SK-MEL-5 (cell line): Measurements from ENCODE around the gene KLHL2. TPM values are rescaled to one million over a fixed set of nuclear protein-coding genes. Genes with fewer than 3 reads are reported as not detected.
A peak's percentile ranks its signal among the peaks of the same experiment; 100 is the strongest.
"Not testable (repeated sequence)": the region's sequence is repeated elsewhere in the genome, so short reads cannot be mapped to it uniquely, and the experiment has no call there.

Experiments used
- DNase-seq: peaks from one replicate; pipeline ENCODE4 v3.0.0-alpha.2; 2016; ENCODE audit warnings: low read depth, low spot score
- in situ Hi-C: cut with HindIII; loops from 2 replicates; pipeline ENCODE4 v1.10.0; 2016; ENCODE audit warnings: low sequenced_read_pairs, high pct_unique_total_duplicates, low pct_unique_long_range_greater_than_20kb
- total RNA-seq: library from RNA; depleted of rRNA; stranded (reverse); fragments of >200 nt; shearing (Covaris generic); gene quantifications from 2 replicates; pipeline ENCODE4 v1.2.3, GENCODE V29; 2014

The KLHL2 gene
- total RNA-seq, 1 experiment from 2014 or later = 13.8 TPM

DNA sequence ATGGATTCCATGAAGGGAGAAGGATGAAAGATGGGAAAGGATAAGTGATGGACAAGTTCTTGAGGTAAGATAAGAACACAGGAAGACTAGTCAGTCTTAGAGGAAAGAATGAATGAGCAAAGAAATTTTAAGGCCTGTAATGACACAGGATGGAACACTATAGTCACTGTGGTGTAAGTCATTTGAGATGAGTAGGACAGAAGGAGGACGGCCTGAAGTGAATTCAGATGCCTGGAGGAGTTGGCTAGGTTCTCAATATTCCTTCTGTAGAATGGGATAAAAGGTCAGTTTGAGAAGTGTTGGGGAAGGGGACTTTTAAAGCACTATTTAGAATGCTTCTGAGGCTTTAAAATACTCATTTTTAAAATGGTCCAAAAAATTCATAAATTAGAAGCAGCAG, 124.0 kb downstream of the KLHL2 start:
- no peak for DNase-seq
- in situ Hi-C loops = no loop called here

- in situ Hi-C loops = no loop called here
- DNase-seq = no peak
These were observed 124.5 kb downstream of the KLHL2 start for GRCh38 chr4:165331823-165332222.

GRCh38 chr4:165332502-165332901, 125.1 kb downstream of the KLHL2 start:
- in situ Hi-C loops = no loop called here
- DNase-seq = no peak

- in situ Hi-C loops = no loop called here
- DNase-seq = no peak
These were observed 127.9 kb downstream of the KLHL2 start for GRCh38 chr4:165335163-165335703.

- in situ Hi-C loops = no loop called here
- DNase-seq = no peak
These were observed 129.4 kb downstream of the KLHL2 start for GRCh38 chr4:165336743-165337142.

- in situ Hi-C loops = not testable (repeated sequence)
These were observed 135.0 kb downstream of the KLHL2 start for GRCh38 chr4:165342340-165342739.

DNA sequence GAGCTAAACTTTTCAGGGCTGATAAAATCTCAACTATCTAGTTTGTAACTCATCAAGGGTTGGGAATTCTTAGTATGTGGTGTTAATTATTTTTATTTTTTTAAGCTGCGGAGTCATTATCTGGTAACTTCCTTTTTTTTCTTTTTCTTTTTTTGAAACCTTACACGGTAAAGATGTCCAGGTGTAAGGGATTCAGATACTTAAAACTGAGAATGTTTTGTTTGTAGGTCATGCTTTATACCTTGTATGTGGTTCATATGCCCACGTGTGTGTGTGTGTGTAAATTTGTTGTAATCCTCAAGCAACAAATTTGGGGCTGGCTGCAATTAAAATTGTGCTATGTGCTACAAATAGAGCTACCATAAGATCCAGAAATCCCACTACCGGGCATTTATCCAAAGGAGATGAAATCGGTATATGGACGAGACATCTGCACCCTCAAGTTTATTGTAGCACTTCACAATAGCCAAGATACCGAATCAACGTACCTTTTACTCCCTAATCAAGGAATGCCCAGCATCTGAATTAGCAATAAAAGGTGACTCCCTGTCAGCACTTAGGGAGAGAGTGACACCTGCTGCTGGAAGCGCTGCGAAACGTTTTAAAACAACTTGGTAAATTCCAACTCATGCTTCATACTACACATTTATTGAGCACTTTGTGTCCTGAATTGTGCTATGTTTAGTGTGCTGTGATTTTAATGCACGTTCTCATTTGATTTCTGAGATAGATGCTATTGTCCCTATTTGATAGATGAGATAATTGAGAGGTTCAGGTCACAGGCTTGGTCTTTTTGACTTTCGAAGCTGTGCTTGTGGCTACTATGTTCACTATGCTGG, 136.2 kb downstream of the KLHL2 start:
- in situ Hi-C loops = no loop called here
- peak; percentile 40 for DNase-seq

More at GRCh38 chr4:165342340-165342739, 135.0 kb downstream of the KLHL2 start:
- not testable (repeated sequence) for DNase-seq

GRCh38 chr4:165345666-165346417, 138.5 kb downstream of the KLHL2 start:
- peak; percentile 22 for DNase-seq
- in situ Hi-C loops = no loop called here

- in situ Hi-C loops = no loop called here
These were observed 140.5 kb downstream of the KLHL2 start for GRCh38 chr4:165347647-165348569.

GRCh38 chr4:165351359-165352130, 144.2 kb downstream of the KLHL2 start:
- peak; percentile 26 for DNase-seq
- in situ Hi-C loops = no loop called here

More at GRCh38 chr4:165347647-165348569, 140.5 kb downstream of the KLHL2 start:
- DNase-seq = no peak

GRCh38 chr4:165355900-165356300, 148.5 kb downstream of the KLHL2 start:
- in situ Hi-C loops = no loop called here

DNA sequence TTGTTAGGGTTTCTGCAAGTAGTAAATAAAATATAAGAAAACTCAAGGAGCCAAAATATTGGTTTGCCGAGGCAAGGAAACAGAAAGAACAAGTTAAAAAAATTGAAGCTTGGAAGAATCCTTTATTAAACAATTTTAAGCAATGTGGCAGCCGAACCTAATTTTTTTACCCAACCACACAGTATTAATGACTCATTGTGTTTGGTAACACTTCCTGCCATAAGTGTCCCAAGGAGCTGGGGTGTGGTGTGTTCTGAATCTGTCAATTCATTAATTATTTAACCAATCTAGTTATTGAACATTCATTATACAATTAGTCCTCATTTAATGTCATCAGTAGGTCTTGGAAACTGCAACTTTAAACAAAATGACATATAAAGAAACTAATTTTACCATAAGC, 152.1 kb downstream of the KLHL2 start:
- no peak for DNase-seq
- in situ Hi-C loops = no loop called here

More at GRCh38 chr4:165355900-165356300, 148.5 kb downstream of the KLHL2 start:
- DNase-seq = peak; percentile 75

DNA sequence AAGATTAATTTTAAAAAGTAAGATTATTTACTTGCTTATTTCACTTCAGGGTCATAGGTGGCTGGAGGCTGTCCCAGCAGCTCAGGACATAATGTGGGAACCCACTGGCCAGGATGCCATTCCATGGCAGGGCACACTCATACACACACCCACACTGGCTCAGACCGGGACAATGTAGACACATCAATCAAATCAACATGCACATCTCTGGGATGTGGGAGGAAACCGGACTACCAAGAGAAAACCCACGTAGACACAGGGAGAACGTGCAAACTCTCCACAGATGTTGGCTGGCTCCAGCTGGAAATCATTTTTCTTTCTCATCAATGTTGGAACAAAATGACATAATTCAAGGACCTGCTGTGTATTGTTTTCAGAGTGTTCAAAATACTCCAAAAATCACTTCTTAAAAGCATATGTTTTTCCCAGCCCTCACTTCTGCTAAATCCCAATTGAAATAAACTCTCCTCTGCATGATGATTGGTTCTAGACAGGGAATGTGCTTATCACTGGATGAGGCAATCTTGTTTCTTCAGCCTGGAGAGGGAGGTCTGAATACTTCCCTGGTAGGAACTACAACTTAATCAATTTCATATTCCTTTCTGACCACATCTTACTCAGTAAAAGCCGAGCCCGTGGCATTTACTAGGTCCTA, 152.8 kb downstream of the KLHL2 start:
- in situ Hi-C loops = no loop called here
- DNase-seq = no peak

DNA sequence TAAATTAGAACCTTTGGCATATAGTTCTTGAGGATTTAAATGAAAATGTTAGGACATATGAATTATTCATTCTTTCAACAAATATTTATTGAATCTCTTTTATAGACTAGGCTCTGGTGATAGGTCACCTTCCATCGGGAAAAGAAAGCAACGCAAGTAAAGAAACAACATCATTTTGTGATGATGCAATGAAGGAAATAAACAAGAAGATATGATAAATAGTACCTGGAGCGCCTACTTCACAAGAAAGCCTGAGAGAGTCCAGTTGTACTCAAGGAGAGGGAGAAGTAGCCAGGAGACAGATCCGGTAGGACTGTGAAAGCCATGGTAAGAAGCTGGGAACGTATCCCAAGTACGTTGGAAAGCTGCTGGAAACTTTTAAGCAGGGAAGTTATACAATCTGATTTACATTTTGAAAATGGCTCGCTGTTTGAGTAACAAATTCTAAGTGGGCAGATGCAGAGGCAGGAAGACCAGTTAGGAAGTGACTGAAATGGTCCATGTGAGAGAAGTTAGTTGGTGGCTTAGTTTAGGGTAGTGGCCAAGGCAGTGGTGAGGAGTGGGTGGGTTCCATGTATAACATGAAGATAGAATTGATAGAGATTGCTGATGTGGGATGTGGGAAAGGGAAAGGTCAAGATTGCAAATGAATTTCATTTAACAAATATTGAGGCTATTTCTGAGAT, 153.8 kb downstream of the KLHL2 start:
- DNase-seq = no peak
- in situ Hi-C loops = no loop called here

- no peak for DNase-seq
- in situ Hi-C loops = no loop called here
These were observed 154.4 kb downstream of the KLHL2 start for GRCh38 chr4:165361810-165362209.
